ENCODE data around the gene EIF3F.

EIF3F gene

GRCh38 chr11:7986768-7987559 is at the start of gene EIF3F:
Gene EIF3F, plus strand, starts transcription at chr11:7987337. Its CDS starts 16 bp downstream, at chr11:7987353.
- Histone ChIP-seq H3K27me3 (replicated peaks; ENCODE audit: control insufficient read depth, insufficient read depth, low read length) (no peaks in the 10 kb centered on the region), H3K36me3 (ENCODE audit: control insufficient read depth, insufficient read depth, low read length, severe bottlenecking) (peaks cover 12% of the 10 kb centered on the region), H3K9ac (ENCODE audit: low read length) (peak within 1 kb of the TSS; percentile 97), H3K9me3 (ENCODE audit: control insufficient read depth, low read length) (no peaks in the 10 kb centered on the region), H3K4me1 (ENCODE audit: control insufficient read depth, insufficient read depth, low read length) (peaks cover 26% of the 10 kb centered on the region), H3K4me3 (ENCODE audit: low read length) (peak within 1 kb of the TSS; percentile 100)
- peak; percentile 99 for DNase-seq (ENCODE audit: low read depth)

GRCh38 chr11:7941146-7941545 is 46.0 kb upstream of the EIF3F start:
- no peak for DNase-seq (ENCODE audit: low read depth)
- Histone ChIP-seq H3K9me3 (ENCODE audit: control insufficient read depth, low read length) (peaks cover 22% of the 10 kb centered on the region), H3K36me3 (ENCODE audit: control insufficient read depth, insufficient read depth, low read length, severe bottlenecking) (no peaks in the 10 kb centered on the region), H3K27me3 (replicated peaks; ENCODE audit: control insufficient read depth, insufficient read depth, low read length) (peaks cover 3% of the 10 kb centered on the region), H3K4me1 (ENCODE audit: control insufficient read depth, insufficient read depth, low read length) (no peaks in the 10 kb centered on the region), H3K4me3 (ENCODE audit: low read length) (no peak overlapping the region), H3K9ac (ENCODE audit: low read length) (no peak overlapping the region)

GRCh38 chr11:7941608-7942007 is 45.5 kb upstream of the EIF3F start, which contains the start of gene OR10A3:
Gene OR10A3, minus strand, starts transcription at chr11:7941708. Its CDS starts 2,188 bp downstream, at chr11:7939520.
- peaks cover 3% of the 10 kb centered on the region for H3K27me3 ChIP-seq (replicated peaks; ENCODE audit: control insufficient read depth, insufficient read depth, low read length)
- H3K4me3 ChIP-seq (ENCODE audit: low read length), result no peak within 1 kb of the TSS
- no peak within 1 kb of the TSS for H3K9ac ChIP-seq (ENCODE audit: low read length)
- no peaks in the 10 kb centered on the region for H3K4me1 ChIP-seq (ENCODE audit: control insufficient read depth, insufficient read depth, low read length)
- peaks cover 22% of the 10 kb centered on the region for H3K9me3 ChIP-seq (ENCODE audit: control insufficient read depth, low read length)
- no peaks in the 10 kb centered on the region for H3K36me3 ChIP-seq (ENCODE audit: control insufficient read depth, insufficient read depth, low read length, severe bottlenecking)
- DNase-seq (ENCODE audit: low read depth), result no peak

- no peak overlapping the region for H3K9ac ChIP-seq (ENCODE audit: low read length)
- peaks cover 22% of the 10 kb centered on the region for H3K9me3 ChIP-seq (ENCODE audit: control insufficient read depth, low read length)
- no peaks in the 10 kb centered on the region for H3K4me1 ChIP-seq (ENCODE audit: control insufficient read depth, insufficient read depth, low read length)
- no peaks in the 10 kb centered on the region for H3K36me3 ChIP-seq (ENCODE audit: control insufficient read depth, insufficient read depth, low read length, severe bottlenecking)
- peaks cover 10% of the 10 kb centered on the region for H3K27me3 ChIP-seq (replicated peaks; ENCODE audit: control insufficient read depth, insufficient read depth, low read length)
- no peak overlapping the region for H3K4me3 ChIP-seq (ENCODE audit: low read length)
- no peak for DNase-seq (ENCODE audit: low read depth)
Observed at GRCh38 chr11:7944123-7944522, 43.0 kb upstream of the EIF3F start.

GRCh38 chr11:7949934-7950333 is 37.2 kb upstream of the EIF3F start:
- no peaks in the 10 kb centered on the region for H3K4me1 ChIP-seq (ENCODE audit: control insufficient read depth, insufficient read depth, low read length)
- H3K36me3 ChIP-seq (ENCODE audit: control insufficient read depth, insufficient read depth, low read length, severe bottlenecking), result no peaks in the 10 kb centered on the region
- H3K4me3 ChIP-seq (ENCODE audit: low read length), result no peak overlapping the region
- H3K9me3 ChIP-seq (ENCODE audit: control insufficient read depth, low read length), result peaks cover under 1% of the 10 kb centered on the region
- peak; percentile 25 for DNase-seq (ENCODE audit: low read depth)
- peaks cover 6% of the 10 kb centered on the region for H3K27me3 ChIP-seq (replicated peaks; ENCODE audit: control insufficient read depth, insufficient read depth, low read length)
- H3K9ac ChIP-seq (ENCODE audit: low read length), result no peak overlapping the region

- Histone ChIP-seq H3K4me1 (ENCODE audit: control insufficient read depth, insufficient read depth, low read length) (no peaks in the 10 kb centered on the region), H3K9ac (ENCODE audit: low read length) (no peak overlapping the region), H3K27me3 (replicated peaks; ENCODE audit: control insufficient read depth, insufficient read depth, low read length) (no peaks in the 10 kb centered on the region), H3K4me3 (ENCODE audit: low read length) (no peak overlapping the region), H3K36me3 (ENCODE audit: control insufficient read depth, insufficient read depth, low read length, severe bottlenecking) (no peaks in the 10 kb centered on the region), H3K9me3 (ENCODE audit: control insufficient read depth, low read length) (peaks cover 5% of the 10 kb centered on the region)
- no peak for DNase-seq (ENCODE audit: low read depth)
Observed at GRCh38 chr11:7955191-7955590, 31.9 kb upstream of the EIF3F start.

- H3K9ac ChIP-seq (ENCODE audit: low read length), result peak overlapping the region; percentile 72
- peak; percentile 7 for DNase-seq (ENCODE audit: low read depth)
Observed at GRCh38 chr11:7964261-7964660, 22.9 kb upstream of the EIF3F start.

GRCh38 chr11:7964873-7965272 is 22.3 kb upstream of the EIF3F start:
- H3K4me3 ChIP-seq (ENCODE audit: low read length), result peak overlapping the region; percentile 20
- DNase-seq (ENCODE audit: low read depth), result peak; percentile 72

More at GRCh38 chr11:7964261-7964660, 22.9 kb upstream of the EIF3F start:
- peaks cover 40% of the 10 kb centered on the region for H3K4me1 ChIP-seq (ENCODE audit: control insufficient read depth, insufficient read depth, low read length)
- no peaks in the 10 kb centered on the region for H3K9me3 ChIP-seq (ENCODE audit: control insufficient read depth, low read length)
- no peak overlapping the region for H3K4me3 ChIP-seq (ENCODE audit: low read length)
- no peaks in the 10 kb centered on the region for H3K27me3 ChIP-seq (replicated peaks; ENCODE audit: control insufficient read depth, insufficient read depth, low read length)
- H3K36me3 ChIP-seq (ENCODE audit: control insufficient read depth, insufficient read depth, low read length, severe bottlenecking), result no peaks in the 10 kb centered on the region

GRCh38 chr11:7965386-7965785 is 21.8 kb upstream of the EIF3F start, which contains the start of gene NLRP10:
Gene NLRP10, minus strand, starts transcription at chr11:7965447. Its CDS starts 1,952 bp downstream, at chr11:7963495.
- no peaks in the 10 kb centered on the region for H3K9me3 ChIP-seq (ENCODE audit: control insufficient read depth, low read length)
- H3K4me3 ChIP-seq (ENCODE audit: low read length), result peak within 1 kb of the TSS; percentile 20
- no peaks in the 10 kb centered on the region for H3K27me3 ChIP-seq (replicated peaks; ENCODE audit: control insufficient read depth, insufficient read depth, low read length)
- no peaks in the 10 kb centered on the region for H3K36me3 ChIP-seq (ENCODE audit: control insufficient read depth, insufficient read depth, low read length, severe bottlenecking)
- H3K9ac ChIP-seq (ENCODE audit: low read length), result peak within 1 kb of the TSS; percentile 72
- DNase-seq (ENCODE audit: low read depth), result peak; percentile 81
- H3K4me1 ChIP-seq (ENCODE audit: control insufficient read depth, insufficient read depth, low read length), result peaks cover 43% of the 10 kb centered on the region

More at GRCh38 chr11:7964873-7965272, 22.3 kb upstream of the EIF3F start:
- peaks cover 43% of the 10 kb centered on the region for H3K4me1 ChIP-seq (ENCODE audit: control insufficient read depth, insufficient read depth, low read length)
- no peaks in the 10 kb centered on the region for H3K9me3 ChIP-seq (ENCODE audit: control insufficient read depth, low read length)
- H3K36me3 ChIP-seq (ENCODE audit: control insufficient read depth, insufficient read depth, low read length, severe bottlenecking), result no peaks in the 10 kb centered on the region
- no peaks in the 10 kb centered on the region for H3K27me3 ChIP-seq (replicated peaks; ENCODE audit: control insufficient read depth, insufficient read depth, low read length)
- peak overlapping the region; percentile 72 for H3K9ac ChIP-seq (ENCODE audit: low read length)

GRCh38 chr11:7967097-7967496 is 20.0 kb upstream of the EIF3F start:
- no peak for DNase-seq (ENCODE audit: low read depth)
- H3K9me3 ChIP-seq (ENCODE audit: control insufficient read depth, low read length), result no peaks in the 10 kb centered on the region
- H3K4me3 ChIP-seq (ENCODE audit: low read length), result no peak overlapping the region
- H3K9ac ChIP-seq (ENCODE audit: low read length), result no peak overlapping the region
- H3K4me1 ChIP-seq (ENCODE audit: control insufficient read depth, insufficient read depth, low read length), result peaks cover 43% of the 10 kb centered on the region
- H3K27me3 ChIP-seq (replicated peaks; ENCODE audit: control insufficient read depth, insufficient read depth, low read length), result no peaks in the 10 kb centered on the region
- H3K36me3 ChIP-seq (ENCODE audit: control insufficient read depth, insufficient read depth, low read length, severe bottlenecking), result no peaks in the 10 kb centered on the region

GRCh38 chr11:7967826-7968225 is 19.3 kb upstream of the EIF3F start:
- H3K4me1 ChIP-seq (ENCODE audit: control insufficient read depth, insufficient read depth, low read length), result peaks cover 43% of the 10 kb centered on the region
- peak; percentile 72 for DNase-seq (ENCODE audit: low read depth)
- no peaks in the 10 kb centered on the region for H3K36me3 ChIP-seq (ENCODE audit: control insufficient read depth, insufficient read depth, low read length, severe bottlenecking)
- H3K4me3 ChIP-seq (ENCODE audit: low read length), result no peak overlapping the region
- no peaks in the 10 kb centered on the region for H3K9me3 ChIP-seq (ENCODE audit: control insufficient read depth, low read length)
- no peaks in the 10 kb centered on the region for H3K27me3 ChIP-seq (replicated peaks; ENCODE audit: control insufficient read depth, insufficient read depth, low read length)
- peak overlapping the region; percentile 37 for H3K9ac ChIP-seq (ENCODE audit: low read length)

Data from adipocyte (in vitro differentiated cells).